ENCODE measurements around the gene HFE.
"Not testable (repeated sequence)": the region's sequence is repeated elsewhere in the genome, so short reads cannot be mapped to it uniquely, and the experiment has no call there.

HFE gene

GRCh38 chr6:26056583-26057350 lies 30.5 kb upstream of the HFE start:
- Histone ChIP-seq H3K4me3 (ENCODE audit: low read length) (peak overlapping the region; percentile 70), H3K4me1 (ENCODE audit: low read length) (peaks cover 10% of the 10 kb centered on the region), H4K20me1 (ENCODE audit: insufficient read depth, low read length) (no peaks in the 10 kb centered on the region), H3K27me3 (replicated peaks; ENCODE audit: insufficient read depth, low read length) (no peaks in the 10 kb centered on the region), H3K79me2 (ENCODE audit: low read length) (no peaks in the 10 kb centered on the region), H3K27ac (ENCODE audit: low read length) (peak overlapping the region; percentile 90), H3K36me3 (replicated peaks; ENCODE audit: insufficient read depth, low read length) (no peaks in the 10 kb centered on the region), H3K9ac (ENCODE audit: low read length) (peak overlapping the region; percentile 88), H3K9me3 (replicated peaks; ENCODE audit: insufficient read depth, low read length) (no peaks in the 10 kb centered on the region), H3K4me2 (ENCODE audit: low read depth, low read length) (peak overlapping the region; percentile 86), H3K9me2 (replicated peaks; ENCODE audit: insufficient read depth, low read length) (no peaks in the 10 kb centered on the region), H2AFZ (ENCODE audit: low read length) (peak overlapping the region; percentile 44), H3F3A (ENCODE audit: insufficient read depth, low read length) (peaks cover 25% of the 10 kb centered on the region)
- peak; percentile 32 for DNase-seq
- TF ChIP-seq EZH2 (optimal IDR thresholded peaks at IDR 0.05; ENCODE audit: low read depth, low read length), result no peak
- no peak for TF ChIP-seq EZH2phosphoT487 (IDR thresholded peaks at IDR 0.05; ENCODE audit: low read length)
- TF ChIP-seq CTCF (IDR thresholded peaks at IDR 0.05; ENCODE audit: low read length), result no peak

GRCh38 chr6:26057899-26058298 lies 29.3 kb upstream of the HFE start:
- no peaks in the 10 kb centered on the region for H3K79me2 ChIP-seq (ENCODE audit: low read length)
- peaks cover 10% of the 10 kb centered on the region for H3K4me1 ChIP-seq (ENCODE audit: low read length)
- no peak overlapping the region for H3K27ac ChIP-seq (ENCODE audit: low read length)
- H3K27me3 ChIP-seq (replicated peaks; ENCODE audit: insufficient read depth, low read length), result no peaks in the 10 kb centered on the region
- no peaks in the 10 kb centered on the region for H3K9me3 ChIP-seq (replicated peaks; ENCODE audit: insufficient read depth, low read length)
- no peak overlapping the region for H2AFZ ChIP-seq (ENCODE audit: low read length)
- no peak for DNase-seq
- no peak overlapping the region for H3K4me2 ChIP-seq (ENCODE audit: low read depth, low read length)
- no peak for TF ChIP-seq CTCF (IDR thresholded peaks at IDR 0.05; ENCODE audit: low read length)
- no peak for TF ChIP-seq EZH2 (optimal IDR thresholded peaks at IDR 0.05; ENCODE audit: low read depth, low read length)
- TF ChIP-seq EZH2phosphoT487 (IDR thresholded peaks at IDR 0.05; ENCODE audit: low read length), result no peak
- peaks cover 25% of the 10 kb centered on the region for H3F3A ChIP-seq (ENCODE audit: insufficient read depth, low read length)
- no peaks in the 10 kb centered on the region for H3K9me2 ChIP-seq (replicated peaks; ENCODE audit: insufficient read depth, low read length)
- H3K4me3 ChIP-seq (ENCODE audit: low read length), result no peak overlapping the region
- no peak overlapping the region for H3K9ac ChIP-seq (ENCODE audit: low read length)
- no peaks in the 10 kb centered on the region for H4K20me1 ChIP-seq (ENCODE audit: insufficient read depth, low read length)
- H3K36me3 ChIP-seq (replicated peaks; ENCODE audit: insufficient read depth, low read length), result no peaks in the 10 kb centered on the region

GRCh38 chr6:26058477-26059033 lies 28.7 kb upstream of the HFE start:
- H3K27me3 ChIP-seq (replicated peaks; ENCODE audit: insufficient read depth, low read length); H3K27ac ChIP-seq (ENCODE audit: low read length); H3K9ac ChIP-seq (ENCODE audit: low read length); H3K4me2 ChIP-seq (ENCODE audit: low read depth, low read length); DNase-seq; H3K79me2 ChIP-seq (ENCODE audit: low read length); H3K4me3 ChIP-seq (ENCODE audit: low read length); H4K20me1 ChIP-seq (ENCODE audit: insufficient read depth, low read length); H2AFZ ChIP-seq (ENCODE audit: low read length); H3K9me3 ChIP-seq (replicated peaks; ENCODE audit: insufficient read depth, low read length); H3K9me2 ChIP-seq (replicated peaks; ENCODE audit: insufficient read depth, low read length); H3K36me3 ChIP-seq (replicated peaks; ENCODE audit: insufficient read depth, low read length): not testable (repeated sequence)
- H3K4me1 ChIP-seq (ENCODE audit: low read length), result peaks cover 10% of the 10 kb centered on the region
- H3F3A ChIP-seq (ENCODE audit: insufficient read depth, low read length), result peaks cover 25% of the 10 kb centered on the region

- no peak overlapping the region for H3K9ac ChIP-seq (ENCODE audit: low read length)
- H3K4me3 ChIP-seq (ENCODE audit: low read length), result no peak overlapping the region
- no peaks in the 10 kb centered on the region for H3K27me3 ChIP-seq (replicated peaks; ENCODE audit: insufficient read depth, low read length)
- TF ChIP-seq EZH2 (optimal IDR thresholded peaks at IDR 0.05; ENCODE audit: low read depth, low read length) (no peak), EZH2phosphoT487 (IDR thresholded peaks at IDR 0.05; ENCODE audit: low read length) (no peak), CTCF (IDR thresholded peaks at IDR 0.05; ENCODE audit: low read length) (no peak)
- no peak overlapping the region for H3K27ac ChIP-seq (ENCODE audit: low read length)
- no peaks in the 10 kb centered on the region for H3K79me2 ChIP-seq (ENCODE audit: low read length)
- no peak overlapping the region for H3K4me2 ChIP-seq (ENCODE audit: low read depth, low read length)
- DNase-seq, result no peak
- H3K36me3 ChIP-seq (replicated peaks; ENCODE audit: insufficient read depth, low read length), result no peaks in the 10 kb centered on the region
- H3K9me3 ChIP-seq (replicated peaks; ENCODE audit: insufficient read depth, low read length), result no peaks in the 10 kb centered on the region
- H2AFZ ChIP-seq (ENCODE audit: low read length), result no peak overlapping the region
- H3K4me1 ChIP-seq (ENCODE audit: low read length), result peaks cover 7% of the 10 kb centered on the region
- H4K20me1 ChIP-seq (ENCODE audit: insufficient read depth, low read length), result no peaks in the 10 kb centered on the region
- peaks cover 14% of the 10 kb centered on the region for H3F3A ChIP-seq (ENCODE audit: insufficient read depth, low read length)
- no peaks in the 10 kb centered on the region for H3K9me2 ChIP-seq (replicated peaks; ENCODE audit: insufficient read depth, low read length)
Measured at GRCh38 chr6:26059941-26060340, 27.3 kb upstream of the HFE start.
